Measurements from ENCODE around the gene HS3ST4. TPM values are rescaled to one million over a fixed set of nuclear protein-coding genes. Genes with fewer than 3 reads are reported as not detected.

Gene HS3ST4
- total and polyA plus RNA-seq, 2 donors (not counting 1 experiment from before 2014, with no cell fraction given): not detected

GRCh38 chr16:25966172-25967097 is 274.7 kb downstream of the HS3ST4 start:
- no peaks in the 10 kb centered on the region for H4K20me1 ChIP-seq (ENCODE audit: control insufficient read depth, extremely low read depth, insufficient read depth, low read length)
- H3K36me3 ChIP-seq (ENCODE audit: control insufficient read depth, insufficient read depth, low read length): no peaks in the 10 kb centered on the region
- DNase-seq (ENCODE audit: low read depth in 2 of 2): no peak
- TF ChIP-seq EZH2 (IDR thresholded peaks at IDR 0.05; ENCODE audit: low read length, missing control alignments) (no peak), CTCF (conservative IDR thresholded peaks at IDR 0.05 in 1 of 2, IDR thresholded peaks at IDR 0.05 in 1 of 2; ENCODE audit: low read depth in 1 of 2, low read length in 2 of 2) (no peak)
- no peaks in the 10 kb centered on the region for H3K9me3 ChIP-seq (ENCODE audit: control insufficient read depth, insufficient read depth, low read depth, low read length)
- H3K4me2 ChIP-seq (ENCODE audit: extremely low read depth, insufficient read depth, low read length): no peak overlapping the region
- H3K4me1 ChIP-seq (ENCODE audit: control insufficient read depth, extremely low read depth, insufficient read depth, low read length): no peaks in the 10 kb centered on the region
- no peak overlapping the region for H3K9ac ChIP-seq (ENCODE audit: insufficient read depth, low read length)
- no peak overlapping the region for H3K27ac ChIP-seq (ENCODE audit: insufficient read depth, low read length)
- no peaks in the 10 kb centered on the region for H3K27me3 ChIP-seq (ENCODE audit: control insufficient read depth, insufficient read depth, low read length)
- H2AFZ ChIP-seq (ENCODE audit: low read length): no peak overlapping the region
- H3K79me2 ChIP-seq (ENCODE audit: control insufficient read depth, insufficient read depth, low read length): no peaks in the 10 kb centered on the region
- no peak overlapping the region for H3K4me3 ChIP-seq (replicated peaks in 1 of 4; ENCODE audit: control extremely low read depth in 1 of 4, insufficient read depth in 1 of 4, low read depth in 3 of 4, low read length in 4 of 4)

GRCh38 chr16:25977121-25977520 is 285.4 kb downstream of the HS3ST4 start:
- no peaks in the 10 kb centered on the region for H3K79me2 ChIP-seq (ENCODE audit: control insufficient read depth, insufficient read depth, low read length)
- H3K9me3 ChIP-seq (ENCODE audit: control insufficient read depth, insufficient read depth, low read depth, low read length): no peaks in the 10 kb centered on the region
- H2AFZ ChIP-seq (ENCODE audit: low read length): no peak overlapping the region
- H3K36me3 ChIP-seq (ENCODE audit: control insufficient read depth, insufficient read depth, low read length): no peaks in the 10 kb centered on the region
- no peaks in the 10 kb centered on the region for H4K20me1 ChIP-seq (ENCODE audit: control insufficient read depth, extremely low read depth, insufficient read depth, low read length)
- no peak overlapping the region for H3K4me3 ChIP-seq (replicated peaks in 1 of 4; ENCODE audit: control extremely low read depth in 1 of 4, insufficient read depth in 1 of 4, low read depth in 3 of 4, low read length in 4 of 4)
- H3K27ac ChIP-seq (ENCODE audit: insufficient read depth, low read length): no peak overlapping the region
- H3K27me3 ChIP-seq (ENCODE audit: control insufficient read depth, insufficient read depth, low read length): no peaks in the 10 kb centered on the region
- DNase-seq (ENCODE audit: low read depth in 2 of 2): no peak
- no peaks in the 10 kb centered on the region for H3K4me1 ChIP-seq (ENCODE audit: control insufficient read depth, extremely low read depth, insufficient read depth, low read length)
- no peak overlapping the region for H3K4me2 ChIP-seq (ENCODE audit: extremely low read depth, insufficient read depth, low read length)
- H3K9ac ChIP-seq (ENCODE audit: insufficient read depth, low read length): no peak overlapping the region
- TF ChIP-seq CTCF (conservative IDR thresholded peaks at IDR 0.05 in 1 of 2, IDR thresholded peaks at IDR 0.05 in 1 of 2; ENCODE audit: low read depth in 1 of 2, low read length in 2 of 2): no peak
- TF ChIP-seq EZH2 (IDR thresholded peaks at IDR 0.05; ENCODE audit: low read length, missing control alignments): no peak

- Histone ChIP-seq H3K36me3 (ENCODE audit: control insufficient read depth, insufficient read depth, low read length) (no peaks in the 10 kb centered on the region), H3K4me1 (ENCODE audit: control insufficient read depth, extremely low read depth, insufficient read depth, low read length) (no peaks in the 10 kb centered on the region), H3K9ac (ENCODE audit: insufficient read depth, low read length) (no peak overlapping the region), H3K27me3 (ENCODE audit: control insufficient read depth, insufficient read depth, low read length) (no peaks in the 10 kb centered on the region), H3K79me2 (ENCODE audit: control insufficient read depth, insufficient read depth, low read length) (no peaks in the 10 kb centered on the region), H4K20me1 (ENCODE audit: control insufficient read depth, extremely low read depth, insufficient read depth, low read length) (no peaks in the 10 kb centered on the region), H3K9me3 (ENCODE audit: control insufficient read depth, insufficient read depth, low read depth, low read length) (no peaks in the 10 kb centered on the region), H3K27ac (ENCODE audit: insufficient read depth, low read length) (no peak overlapping the region), H2AFZ (ENCODE audit: low read length) (no peak overlapping the region), H3K4me2 (ENCODE audit: extremely low read depth, insufficient read depth, low read length) (no peak overlapping the region), H3K4me3 (replicated peaks in 1 of 4; ENCODE audit: control extremely low read depth in 1 of 4, insufficient read depth in 1 of 4, low read depth in 3 of 4, low read length in 4 of 4) (no peak overlapping the region)
- DNase-seq (ENCODE audit: low read depth in 2 of 2): no peak
- TF ChIP-seq EZH2 (IDR thresholded peaks at IDR 0.05; ENCODE audit: low read length, missing control alignments): no peak
- TF ChIP-seq CTCF (conservative IDR thresholded peaks at IDR 0.05 in 1 of 2, IDR thresholded peaks at IDR 0.05 in 1 of 2; ENCODE audit: low read depth in 1 of 2, low read length in 2 of 2): no peak
Observed at GRCh38 chr16:25978218-25978617, 286.5 kb downstream of the HS3ST4 start.
